GM19240 (cell line): Measurements from ENCODE around the gene UNC5CL.

ENCODE experiments used
- DNase-seq: peaks from one replicate; pipeline ENCODE4 v3.0.0; 2011; ENCODE audit warnings: low spot score; ENCODE audit not compliant: insufficient read length

UNC5CL gene

DNA sequence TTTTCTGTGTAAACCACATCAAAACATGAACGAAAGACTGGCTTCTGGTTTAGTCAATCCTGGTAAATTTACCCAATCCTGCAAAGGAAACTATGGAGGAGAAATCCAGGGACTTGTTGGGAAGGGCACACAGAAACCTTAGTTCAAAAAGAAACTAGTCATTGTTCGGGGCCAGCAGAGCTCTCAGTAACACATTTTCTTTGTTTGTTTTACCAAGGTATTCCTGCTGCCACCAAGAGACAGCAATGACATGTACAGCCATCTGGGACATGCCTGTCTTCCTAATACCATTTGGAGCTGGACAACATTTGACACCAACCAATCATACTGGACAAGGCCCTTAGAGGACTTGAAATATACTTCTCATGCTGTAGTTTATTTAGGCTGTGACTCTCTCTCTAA is 24.9 kb upstream of the UNC5CL start:
- DNase-seq: no peak

DNA sequence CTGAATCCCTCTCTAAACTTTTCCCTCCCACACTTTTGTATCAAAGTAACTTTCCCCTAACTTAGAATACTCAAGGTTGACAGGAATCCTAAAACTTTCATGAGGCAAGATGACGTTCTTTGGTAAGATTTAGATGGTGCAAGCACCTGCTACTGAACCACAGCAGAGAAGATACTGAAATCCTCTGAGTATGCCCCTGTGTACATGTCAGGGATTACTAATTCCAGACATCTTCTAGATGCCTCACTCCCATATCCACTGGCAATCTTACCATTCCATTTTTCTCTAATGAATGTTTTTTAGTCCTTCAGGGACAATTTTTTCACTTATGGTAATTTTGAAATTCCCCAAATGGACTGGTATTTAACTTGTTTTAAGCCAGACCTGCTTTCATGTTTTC is 23.0 kb upstream of the UNC5CL start:
- no peak for DNase-seq

GRCh38 chr6:41061196-41061726 is 22.2 kb upstream of the UNC5CL start:
- no peak for DNase-seq

DNA sequence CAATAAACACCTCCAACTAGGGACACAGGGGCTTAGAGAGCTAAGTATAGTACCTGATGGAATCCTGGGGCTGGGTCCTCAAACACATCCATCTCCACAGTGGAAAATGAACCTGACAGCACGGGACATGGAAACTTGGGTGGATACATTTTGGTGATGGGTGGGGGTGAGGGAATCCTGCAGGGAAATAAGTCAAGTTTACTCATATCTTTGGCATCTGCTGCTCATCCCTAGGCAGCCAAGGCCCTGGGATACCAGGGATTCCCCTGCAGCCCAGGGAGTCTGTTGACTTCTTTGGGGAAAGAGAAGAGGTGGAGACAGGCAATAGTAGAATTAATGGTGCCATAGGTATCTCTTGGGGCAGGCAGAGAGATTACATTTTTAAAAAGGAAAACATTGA is 20.5 kb upstream of the UNC5CL start:
- DNase-seq: no peak

GRCh38 chr6:41058783-41059181 is 19.8 kb upstream of the UNC5CL start:
- no peak for DNase-seq

GRCh38 chr6:41056768-41057490 is 17.9 kb upstream of the UNC5CL start:
- DNase-seq: no peak

DNA sequence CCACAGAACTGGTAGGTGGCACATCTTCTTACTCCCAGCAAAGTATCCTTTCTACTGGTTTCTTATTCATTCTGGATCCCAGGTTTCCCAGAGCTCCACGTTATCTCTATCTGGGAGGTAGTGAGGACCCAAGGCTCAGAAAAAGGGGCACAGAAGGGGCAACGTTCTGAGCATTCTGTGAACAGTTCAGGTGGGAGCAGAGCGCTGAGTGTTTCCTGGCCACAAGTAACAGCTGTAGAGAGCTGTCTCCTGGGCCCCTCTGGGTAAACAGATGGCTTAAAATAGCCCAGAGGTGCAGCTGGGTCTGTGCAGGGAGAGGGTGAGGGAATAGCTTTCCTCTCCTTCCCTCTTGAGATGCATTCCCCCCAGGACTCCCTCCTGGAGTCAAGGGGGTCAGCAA is 16.1 kb upstream of the UNC5CL start:
- DNase-seq: no peak

GRCh38 chr6:41054511-41054910 is 15.5 kb upstream of the UNC5CL start:
- DNase-seq: no peak

- DNase-seq: no peak
These were observed 14.0 kb upstream of the UNC5CL start, which contains the start of gene APOBEC2 for GRCh38 chr6:41053041-41053440. TSS of gene APOBEC2 (plus strand) at chr6:41053202. CDS start at chr6:41053348, 146 bp downstream.

DNA sequence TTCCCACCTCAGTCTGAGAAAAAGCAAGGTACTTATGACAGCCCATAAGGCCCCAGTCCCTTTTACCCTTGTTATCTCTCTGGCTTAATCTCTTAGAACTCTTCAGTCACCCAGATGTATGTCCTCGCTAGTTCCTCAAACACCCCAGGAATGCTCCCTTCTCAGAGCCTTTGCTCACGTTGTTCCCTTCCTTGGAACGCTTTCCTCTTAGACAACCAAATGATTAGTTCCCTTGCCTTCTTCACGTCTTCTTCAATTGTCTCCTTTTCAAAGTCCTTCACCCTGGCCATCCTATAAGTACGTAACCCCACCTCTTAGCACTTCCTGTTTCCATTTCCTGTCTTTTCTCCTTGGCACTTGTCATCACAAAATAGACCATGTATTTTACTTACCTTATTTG is 12.9 kb upstream of the UNC5CL start:
- no peak for DNase-seq

- DNase-seq: no peak
These were observed 11.5 kb upstream of the UNC5CL start for GRCh38 chr6:41050536-41050935.

DNA sequence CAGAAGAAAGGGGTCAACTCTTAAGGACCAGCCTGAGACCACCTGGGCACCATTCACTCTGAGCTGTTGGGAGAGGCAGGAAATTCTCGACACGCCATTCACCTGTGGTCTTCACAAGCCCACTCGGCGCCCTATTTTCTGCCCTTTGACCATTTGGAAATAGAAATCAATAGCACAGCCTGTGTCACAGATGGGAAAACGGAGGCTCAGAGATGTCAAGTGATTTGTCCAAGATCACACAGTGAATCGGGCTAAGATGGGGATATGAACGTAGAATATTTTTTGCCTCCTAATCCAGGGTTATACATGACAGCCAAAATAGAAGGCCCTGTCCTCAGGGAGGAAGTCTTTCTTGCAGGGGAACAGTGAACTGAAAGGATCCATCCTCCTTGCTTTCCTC is 10.9 kb upstream of the UNC5CL start:
- DNase-seq: no peak

GRCh38 chr6:41049521-41049920 is 10.5 kb upstream of the UNC5CL start:
- no peak for DNase-seq

DNA sequence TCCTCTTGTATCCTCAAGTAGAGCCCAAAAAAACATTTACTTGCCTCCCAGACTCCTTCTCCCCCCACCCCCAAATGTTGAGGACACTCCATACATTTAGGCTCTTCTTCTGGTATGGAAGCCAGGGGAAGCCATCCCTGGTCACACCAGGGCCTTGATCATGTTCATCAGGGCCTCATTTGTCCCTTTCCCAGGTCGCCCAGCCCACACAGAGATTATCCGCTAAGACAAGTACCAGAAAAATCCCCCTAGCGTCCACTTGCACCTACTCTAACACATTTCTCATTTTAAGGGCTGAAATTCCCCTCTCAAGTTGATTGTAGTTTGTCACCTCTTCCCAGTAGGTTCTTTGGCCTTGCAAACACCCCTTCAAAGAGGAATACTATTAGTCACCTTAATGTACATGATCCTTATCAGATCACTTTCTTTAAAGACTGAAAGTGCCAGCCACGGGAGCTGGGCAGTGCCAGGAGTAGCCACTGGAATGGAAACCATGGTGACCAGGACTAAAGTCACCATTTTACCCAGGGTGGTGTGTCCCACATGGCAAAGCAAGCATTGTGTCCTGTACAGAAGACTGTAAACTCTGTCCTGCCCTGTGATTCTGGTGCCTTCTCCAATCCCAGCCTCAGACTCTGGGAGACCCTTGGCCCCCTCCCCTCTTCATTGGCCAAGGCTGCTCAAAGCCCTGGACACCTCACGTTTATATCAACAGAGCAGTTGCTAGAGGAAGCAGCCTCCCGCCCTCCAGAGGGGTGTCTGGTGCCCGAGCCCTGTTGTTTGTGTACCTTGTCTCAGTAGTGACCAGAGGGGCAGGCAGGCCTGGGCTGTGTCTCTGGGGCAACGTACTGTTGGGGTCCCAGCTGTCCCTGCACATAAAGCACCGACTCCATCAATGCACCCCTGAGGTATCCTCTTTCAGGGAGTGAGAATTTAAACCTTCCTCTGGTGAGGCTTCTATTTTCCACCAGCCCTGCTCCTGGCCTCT is 9.0 kb upstream of the UNC5CL start:
- DNase-seq: no peak

- DNase-seq: no peak
These were observed 8.3 kb upstream of the UNC5CL start for GRCh38 chr6:41047306-41047705.

DNA sequence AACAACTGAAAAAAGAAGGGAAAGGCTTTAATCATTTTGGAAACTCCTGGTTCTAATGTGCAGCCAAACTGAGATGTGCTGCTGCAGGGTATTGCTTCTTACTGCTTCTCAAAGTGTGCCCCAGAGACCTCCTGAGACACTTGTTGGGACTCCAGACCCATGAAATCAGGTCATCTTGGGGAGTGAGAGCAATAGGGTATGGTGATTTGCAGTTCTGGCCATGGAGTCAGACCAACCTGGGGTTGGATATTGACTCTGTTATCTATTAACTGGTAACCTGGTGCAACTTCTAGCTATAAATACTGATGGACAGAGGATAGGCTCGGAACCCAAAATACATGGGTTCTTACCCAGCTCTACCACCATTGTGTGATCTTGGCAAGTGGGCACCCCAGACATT is 7.1 kb upstream of the UNC5CL start:
- no peak for DNase-seq

- DNase-seq: no peak
These were observed 6.6 kb upstream of the UNC5CL start for GRCh38 chr6:41045664-41046063.

- DNase-seq: no peak
These were observed 4.1 kb upstream of the UNC5CL start for GRCh38 chr6:41043151-41043550.

- DNase-seq: no peak
These were observed 3.4 kb upstream of the UNC5CL start, which contains the start of gene TSPO2 for GRCh38 chr6:41042226-41043055. TSS of gene TSPO2 (plus strand) at chr6:41042467. CDS start at chr6:41042986, 519 bp downstream.

DNA sequence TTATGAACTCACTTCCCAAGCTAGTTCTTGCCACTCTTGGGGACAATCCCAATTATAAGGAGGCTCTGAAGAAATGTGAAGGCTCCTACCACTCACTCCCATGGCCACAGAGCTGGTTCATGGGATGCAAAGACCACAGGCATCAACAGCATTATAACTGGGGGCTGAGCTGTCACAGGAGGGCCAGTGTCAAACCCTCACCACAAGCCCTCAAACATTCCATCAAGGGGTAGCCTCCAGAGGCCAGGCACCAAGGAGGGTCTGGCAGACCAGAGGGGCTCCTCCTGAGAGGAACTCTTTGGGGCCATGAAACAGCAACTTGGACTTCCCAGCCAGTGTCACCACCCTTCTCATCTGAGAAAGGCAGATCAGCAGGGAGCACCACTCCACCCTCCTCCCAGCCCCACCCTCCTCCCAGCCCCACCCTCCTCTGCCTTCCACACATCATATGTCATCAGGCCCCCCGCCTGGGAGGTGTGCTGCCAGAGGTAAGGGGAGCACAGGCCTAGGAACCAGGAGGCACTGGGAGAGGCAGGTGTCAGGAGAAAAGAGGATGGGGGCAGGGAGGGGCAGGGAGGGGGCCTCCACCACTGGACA is 2.0 kb upstream of the UNC5CL start:
- no peak for DNase-seq
